ENCODE data around the gene POC1B.

DNA sequence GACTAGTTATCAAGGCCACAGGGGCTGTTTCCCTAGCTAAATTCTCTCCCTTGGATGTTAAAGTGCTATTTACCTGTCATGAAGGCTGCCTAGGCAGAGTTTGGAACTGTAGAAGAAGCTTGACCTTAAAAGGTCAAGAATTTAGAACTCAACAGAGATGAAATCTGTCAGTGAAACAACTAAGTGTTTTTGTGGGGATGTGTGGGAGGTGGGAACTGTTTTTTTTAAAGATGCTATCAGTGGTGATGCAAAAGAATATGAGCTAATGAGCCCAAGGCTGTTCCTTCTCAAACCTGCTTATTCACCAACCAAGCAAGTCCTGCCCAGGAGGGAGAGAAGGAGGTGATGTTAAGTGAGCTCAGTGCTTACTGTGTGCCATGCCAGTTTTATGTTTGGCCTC, 40.8 kb upstream of the POC1B start:
- TF ChIP-seq, protein P1, sequence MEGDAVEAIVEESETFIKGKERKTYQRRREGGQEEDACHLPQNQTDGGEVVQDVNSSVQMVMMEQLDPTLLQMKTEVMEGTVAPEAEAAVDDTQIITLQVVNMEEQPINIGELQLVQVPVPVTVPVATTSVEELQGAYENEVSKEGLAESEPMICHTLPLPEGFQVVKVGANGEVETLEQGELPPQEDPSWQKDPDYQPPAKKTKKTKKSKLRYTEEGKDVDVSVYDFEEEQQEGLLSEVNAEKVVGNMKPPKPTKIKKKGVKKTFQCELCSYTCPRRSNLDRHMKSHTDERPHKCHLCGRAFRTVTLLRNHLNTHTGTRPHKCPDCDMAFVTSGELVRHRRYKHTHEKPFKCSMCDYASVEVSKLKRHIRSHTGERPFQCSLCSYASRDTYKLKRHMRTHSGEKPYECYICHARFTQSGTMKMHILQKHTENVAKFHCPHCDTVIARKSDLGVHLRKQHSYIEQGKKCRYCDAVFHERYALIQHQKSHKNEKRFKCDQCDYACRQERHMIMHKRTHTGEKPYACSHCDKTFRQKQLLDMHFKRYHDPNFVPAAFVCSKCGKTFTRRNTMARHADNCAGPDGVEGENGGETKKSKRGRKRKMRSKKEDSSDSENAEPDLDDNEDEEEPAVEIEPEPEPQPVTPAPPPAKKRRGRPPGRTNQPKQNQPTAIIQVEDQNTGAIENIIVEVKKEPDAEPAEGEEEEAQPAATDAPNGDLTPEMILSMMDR (IDR thresholded peaks at IDR 0.05): no peak
- no peak for TF ChIP-seq POLR2A (IDR thresholded peaks at IDR 0.05)

Data from body of pancreas (tissue), 4 donors.